GM23338 (cell line): Measurements from ENCODE around the gene PARD3.

ENCODE experiments used
- CTCF ChIP-seq, 2 experiments: fragments of 200-600 bp in 1 of 2; sonication (generic) in 1 of 2; conservative IDR thresholded peaks; 2 replicates each; pipeline versions ENCODE4 v1.5.1 to v1.6.1; 2016 to 2017; ENCODE audit warnings: antibody characterized with exemption in 2 of 2, low read depth in 2 of 2, mild to moderate bottlenecking in 2 of 2, moderate library complexity in 1 of 2
- EZH2 ChIP-seq: fragments of 200-600 bp; sonication (generic); IDR thresholded peaks from one replicate; pipeline ENCODE4 v1.8.0; 2017; ENCODE audit warnings: antibody characterized with exemption, mild to moderate bottlenecking, low read depth; ENCODE audit not compliant: unreplicated experiment
- EZH2phosphoT487 ChIP-seq: fragments of 200-600 bp; sonication (generic); IDR thresholded peaks from one replicate; pipeline ENCODE4 v1.8.1; 2018; ENCODE audit warnings: antibody characterized with exemption; ENCODE audit not compliant: unreplicated experiment
- JUNB ChIP-seq: IDR thresholded peaks from one replicate; pipeline ENCODE4 v1.6.1; 2016; ENCODE audit warnings: antibody characterized with exemption; ENCODE audit not compliant: unreplicated experiment
- POLR2AphosphoS5 ChIP-seq: IDR thresholded peaks from 2 replicates; pipeline ENCODE4 v1.6.1; 2016; ENCODE audit warnings: antibody characterized with exemption, low read depth
- ZNF114 ChIP-seq: fragments of 250-450 bp; sonication (Bioruptor Pico); IDR thresholded peaks from 2 replicates; pipeline ENCODE4 v1.5.0; 2020; ENCODE audit warnings: mild to moderate bottlenecking, moderate library complexity
- TF ChIP-seq, protein P1 (sequence below): IDR thresholded peaks from one replicate; pipeline ENCODE4 v1.6.1; 2018; ENCODE audit warnings: antibody characterized with exemption; ENCODE audit not compliant: unreplicated experiment

- TF ChIP-seq EZH2phosphoT487 (no peak), JUNB (no peak), CTCF (conservative IDR thresholded peaks at IDR 0.05; ENCODE audit: low read depth in 2 of 2) (no peak), ZNF114 (CRISPR knock-in tag) (no peak), POLR2AphosphoS5 (no peak), EZH2 (no peak)
- TF ChIP-seq, protein P1, sequence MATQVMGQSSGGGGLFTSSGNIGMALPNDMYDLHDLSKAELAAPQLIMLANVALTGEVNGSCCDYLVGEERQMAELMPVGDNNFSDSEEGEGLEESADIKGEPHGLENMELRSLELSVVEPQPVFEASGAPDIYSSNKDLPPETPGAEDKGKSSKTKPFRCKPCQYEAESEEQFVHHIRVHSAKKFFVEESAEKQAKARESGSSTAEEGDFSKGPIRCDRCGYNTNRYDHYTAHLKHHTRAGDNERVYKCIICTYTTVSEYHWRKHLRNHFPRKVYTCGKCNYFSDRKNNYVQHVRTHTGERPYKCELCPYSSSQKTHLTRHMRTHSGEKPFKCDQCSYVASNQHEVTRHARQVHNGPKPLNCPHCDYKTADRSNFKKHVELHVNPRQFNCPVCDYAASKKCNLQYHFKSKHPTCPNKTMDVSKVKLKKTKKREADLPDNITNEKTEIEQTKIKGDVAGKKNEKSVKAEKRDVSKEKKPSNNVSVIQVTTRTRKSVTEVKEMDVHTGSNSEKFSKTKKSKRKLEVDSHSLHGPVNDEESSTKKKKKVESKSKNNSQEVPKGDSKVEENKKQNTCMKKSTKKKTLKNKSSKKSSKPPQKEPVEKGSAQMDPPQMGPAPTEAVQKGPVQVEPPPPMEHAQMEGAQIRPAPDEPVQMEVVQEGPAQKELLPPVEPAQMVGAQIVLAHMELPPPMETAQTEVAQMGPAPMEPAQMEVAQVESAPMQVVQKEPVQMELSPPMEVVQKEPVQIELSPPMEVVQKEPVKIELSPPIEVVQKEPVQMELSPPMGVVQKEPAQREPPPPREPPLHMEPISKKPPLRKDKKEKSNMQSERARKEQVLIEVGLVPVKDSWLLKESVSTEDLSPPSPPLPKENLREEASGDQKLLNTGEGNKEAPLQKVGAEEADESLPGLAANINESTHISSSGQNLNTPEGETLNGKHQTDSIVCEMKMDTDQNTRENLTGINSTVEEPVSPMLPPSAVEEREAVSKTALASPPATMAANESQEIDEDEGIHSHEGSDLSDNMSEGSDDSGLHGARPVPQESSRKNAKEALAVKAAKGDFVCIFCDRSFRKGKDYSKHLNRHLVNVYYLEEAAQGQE, result no peak
Measured at GRCh38 chr10:34292194-34292565, 522.9 kb downstream of the PARD3 start.
